PC-9 (cell line): ENCODE measurements around the gene MCAT.

Experiments
- EZH2 ChIP-seq: fragments of 200-600 bp; sonication (generic); IDR thresholded peaks from 2 replicates; pipeline ENCODE4 v1.8.0; 2017; ENCODE audit warnings: antibody characterized with exemption, low read depth
- TF ChIP-seq, protein P1 (sequence below): fragments of 200-600 bp; sonication (generic); conservative IDR thresholded peaks from 2 replicates; pipeline ENCODE4 v1.6.1; 2017; ENCODE audit warnings: mixed run types, antibody characterized with exemption, mild to moderate bottlenecking, moderate library complexity

DNA sequence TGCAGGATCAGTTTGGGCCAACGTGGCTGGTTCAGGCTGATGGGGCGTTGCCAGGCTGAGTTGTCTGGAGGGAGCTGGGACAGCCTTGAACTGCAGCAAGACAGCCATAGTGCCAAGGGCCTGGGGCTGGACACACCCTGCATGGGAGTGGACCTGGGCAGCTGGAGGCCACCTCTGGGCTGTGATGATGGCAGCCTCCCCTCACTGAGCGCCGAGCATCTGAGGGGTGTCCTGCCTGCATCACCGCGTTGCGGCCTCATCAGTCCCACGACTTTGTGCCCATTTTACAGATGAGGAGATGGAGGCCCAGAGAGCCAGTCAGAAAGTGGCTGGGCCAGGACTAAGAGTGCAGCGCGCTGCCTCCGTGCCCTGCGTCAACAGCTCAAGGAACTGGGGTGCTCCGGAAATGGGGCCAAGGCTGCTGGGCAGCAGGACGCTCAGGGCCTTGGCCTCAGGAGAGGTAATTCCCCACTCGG, 7.6 kb upstream of the MCAT start:
- TF ChIP-seq, protein P1, sequence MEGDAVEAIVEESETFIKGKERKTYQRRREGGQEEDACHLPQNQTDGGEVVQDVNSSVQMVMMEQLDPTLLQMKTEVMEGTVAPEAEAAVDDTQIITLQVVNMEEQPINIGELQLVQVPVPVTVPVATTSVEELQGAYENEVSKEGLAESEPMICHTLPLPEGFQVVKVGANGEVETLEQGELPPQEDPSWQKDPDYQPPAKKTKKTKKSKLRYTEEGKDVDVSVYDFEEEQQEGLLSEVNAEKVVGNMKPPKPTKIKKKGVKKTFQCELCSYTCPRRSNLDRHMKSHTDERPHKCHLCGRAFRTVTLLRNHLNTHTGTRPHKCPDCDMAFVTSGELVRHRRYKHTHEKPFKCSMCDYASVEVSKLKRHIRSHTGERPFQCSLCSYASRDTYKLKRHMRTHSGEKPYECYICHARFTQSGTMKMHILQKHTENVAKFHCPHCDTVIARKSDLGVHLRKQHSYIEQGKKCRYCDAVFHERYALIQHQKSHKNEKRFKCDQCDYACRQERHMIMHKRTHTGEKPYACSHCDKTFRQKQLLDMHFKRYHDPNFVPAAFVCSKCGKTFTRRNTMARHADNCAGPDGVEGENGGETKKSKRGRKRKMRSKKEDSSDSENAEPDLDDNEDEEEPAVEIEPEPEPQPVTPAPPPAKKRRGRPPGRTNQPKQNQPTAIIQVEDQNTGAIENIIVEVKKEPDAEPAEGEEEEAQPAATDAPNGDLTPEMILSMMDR = no peak
- TF ChIP-seq EZH2 = no peak
